22Rv1 (cell line): Measurements from ENCODE around the gene FHIT.

Experiments used
- ZFX ChIP-seq: fragments of 450-650 bp; IDR thresholded peaks from 2 replicates; pipeline ENCODE4 v1.6.1; 2017; ENCODE audit warnings: antibody characterized with exemption, borderline replicate concordance
- TF ChIP-seq, protein P1 (sequence below): fragments of 450-650 bp; IDR thresholded peaks from 2 replicates; pipeline ENCODE4 v1.5.1; 2017; ENCODE audit warnings: mild to moderate bottlenecking

DNA sequence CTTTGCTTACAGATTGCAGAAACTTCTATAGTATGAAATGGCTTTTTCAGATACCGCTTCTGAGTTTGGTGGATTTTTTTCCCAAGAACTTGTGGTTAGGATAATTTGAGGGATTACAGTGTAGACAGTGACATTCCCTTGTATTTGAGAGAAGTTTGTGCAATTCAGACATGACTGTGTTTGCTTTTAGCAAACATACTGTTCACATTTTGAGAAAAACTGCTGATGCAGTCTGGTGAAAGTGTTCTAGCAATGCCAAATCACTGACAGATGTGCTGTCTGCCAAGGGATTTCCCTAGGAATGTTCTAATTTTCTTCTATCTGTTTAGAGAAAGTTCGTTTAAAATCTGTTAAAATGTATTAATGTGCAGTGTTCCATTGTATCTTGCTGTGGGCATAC is 652.6 kb downstream of the FHIT start:
- TF ChIP-seq, protein P1, sequence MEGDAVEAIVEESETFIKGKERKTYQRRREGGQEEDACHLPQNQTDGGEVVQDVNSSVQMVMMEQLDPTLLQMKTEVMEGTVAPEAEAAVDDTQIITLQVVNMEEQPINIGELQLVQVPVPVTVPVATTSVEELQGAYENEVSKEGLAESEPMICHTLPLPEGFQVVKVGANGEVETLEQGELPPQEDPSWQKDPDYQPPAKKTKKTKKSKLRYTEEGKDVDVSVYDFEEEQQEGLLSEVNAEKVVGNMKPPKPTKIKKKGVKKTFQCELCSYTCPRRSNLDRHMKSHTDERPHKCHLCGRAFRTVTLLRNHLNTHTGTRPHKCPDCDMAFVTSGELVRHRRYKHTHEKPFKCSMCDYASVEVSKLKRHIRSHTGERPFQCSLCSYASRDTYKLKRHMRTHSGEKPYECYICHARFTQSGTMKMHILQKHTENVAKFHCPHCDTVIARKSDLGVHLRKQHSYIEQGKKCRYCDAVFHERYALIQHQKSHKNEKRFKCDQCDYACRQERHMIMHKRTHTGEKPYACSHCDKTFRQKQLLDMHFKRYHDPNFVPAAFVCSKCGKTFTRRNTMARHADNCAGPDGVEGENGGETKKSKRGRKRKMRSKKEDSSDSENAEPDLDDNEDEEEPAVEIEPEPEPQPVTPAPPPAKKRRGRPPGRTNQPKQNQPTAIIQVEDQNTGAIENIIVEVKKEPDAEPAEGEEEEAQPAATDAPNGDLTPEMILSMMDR, result no peak
- no peak for TF ChIP-seq ZFX
